ENCODE data around the gene JAKMIP1.

DNA sequence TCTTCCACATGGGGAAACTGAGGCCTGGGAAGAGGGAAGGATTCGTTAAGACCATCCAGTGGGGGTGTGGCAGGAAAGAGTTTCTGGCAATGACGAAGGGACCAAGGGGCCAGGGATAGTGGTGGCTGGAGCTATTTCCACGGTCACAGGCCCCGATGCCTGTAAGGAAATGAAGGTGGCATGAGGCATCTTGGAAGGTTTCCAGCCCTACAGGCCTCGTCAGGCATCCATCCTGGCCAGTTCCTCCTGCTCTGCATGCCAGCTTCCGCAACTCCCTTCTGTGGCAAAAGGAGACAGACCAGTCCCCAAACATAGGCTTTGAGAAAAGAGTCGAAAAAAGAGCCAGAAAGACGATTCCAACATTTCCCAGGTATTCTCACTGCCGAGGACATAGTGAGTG is 173.0 kb downstream of the JAKMIP1 start:
- TF ChIP-seq, protein P1, sequence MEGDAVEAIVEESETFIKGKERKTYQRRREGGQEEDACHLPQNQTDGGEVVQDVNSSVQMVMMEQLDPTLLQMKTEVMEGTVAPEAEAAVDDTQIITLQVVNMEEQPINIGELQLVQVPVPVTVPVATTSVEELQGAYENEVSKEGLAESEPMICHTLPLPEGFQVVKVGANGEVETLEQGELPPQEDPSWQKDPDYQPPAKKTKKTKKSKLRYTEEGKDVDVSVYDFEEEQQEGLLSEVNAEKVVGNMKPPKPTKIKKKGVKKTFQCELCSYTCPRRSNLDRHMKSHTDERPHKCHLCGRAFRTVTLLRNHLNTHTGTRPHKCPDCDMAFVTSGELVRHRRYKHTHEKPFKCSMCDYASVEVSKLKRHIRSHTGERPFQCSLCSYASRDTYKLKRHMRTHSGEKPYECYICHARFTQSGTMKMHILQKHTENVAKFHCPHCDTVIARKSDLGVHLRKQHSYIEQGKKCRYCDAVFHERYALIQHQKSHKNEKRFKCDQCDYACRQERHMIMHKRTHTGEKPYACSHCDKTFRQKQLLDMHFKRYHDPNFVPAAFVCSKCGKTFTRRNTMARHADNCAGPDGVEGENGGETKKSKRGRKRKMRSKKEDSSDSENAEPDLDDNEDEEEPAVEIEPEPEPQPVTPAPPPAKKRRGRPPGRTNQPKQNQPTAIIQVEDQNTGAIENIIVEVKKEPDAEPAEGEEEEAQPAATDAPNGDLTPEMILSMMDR (IDR thresholded peaks at IDR 0.05) = no peak
- TF ChIP-seq POLR2A (IDR thresholded peaks at IDR 0.05) = no peak

Data from lower leg skin (tissue), 3 donors.